ENCODE data around the gene MMP23B.
"Not testable (repeated sequence)": the region's sequence is repeated elsewhere in the genome, so short reads cannot be mapped to it uniquely, and the experiment has no call there.

MMP23B gene

DNA sequence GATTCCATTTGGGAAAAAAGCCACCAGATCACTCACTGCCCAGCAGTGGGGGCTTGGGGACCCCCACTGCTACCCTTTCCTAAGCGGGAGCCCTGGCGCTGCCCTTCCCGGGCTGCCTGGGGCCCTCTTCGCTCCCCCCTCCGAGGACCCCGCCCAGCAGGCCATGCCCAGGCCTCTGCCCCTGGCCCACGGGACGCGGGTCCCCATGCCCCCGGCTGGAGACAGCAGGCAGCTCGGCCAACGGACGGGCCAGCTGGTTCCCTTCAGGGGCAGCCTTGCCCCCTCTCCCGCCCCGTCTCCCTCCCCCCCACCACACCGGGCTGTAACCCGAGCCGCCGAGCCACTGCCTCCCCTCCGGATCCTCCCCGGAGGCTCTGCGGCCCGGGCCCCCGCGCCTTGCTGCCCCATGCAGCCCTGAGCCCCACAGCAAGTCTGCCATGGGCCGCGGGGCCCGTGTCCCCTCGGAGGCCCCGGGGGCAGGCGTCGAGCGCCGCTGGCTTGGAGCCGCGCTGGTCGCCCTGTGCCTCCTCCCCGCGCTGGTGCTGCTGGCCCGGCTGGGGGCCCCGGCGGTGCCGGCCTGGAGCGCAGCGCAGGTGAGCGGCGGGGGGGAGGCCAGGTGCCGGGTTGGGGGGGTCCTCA is at the start of gene MMP23B:
MMP23B (plus strand) TSS at position 392 of the 639 bp plus-strand sequence; CDS start at position 438, 46 bp downstream.
- no peak for DNase-seq (ENCODE audit: low read depth in 2 of 2)

DNA sequence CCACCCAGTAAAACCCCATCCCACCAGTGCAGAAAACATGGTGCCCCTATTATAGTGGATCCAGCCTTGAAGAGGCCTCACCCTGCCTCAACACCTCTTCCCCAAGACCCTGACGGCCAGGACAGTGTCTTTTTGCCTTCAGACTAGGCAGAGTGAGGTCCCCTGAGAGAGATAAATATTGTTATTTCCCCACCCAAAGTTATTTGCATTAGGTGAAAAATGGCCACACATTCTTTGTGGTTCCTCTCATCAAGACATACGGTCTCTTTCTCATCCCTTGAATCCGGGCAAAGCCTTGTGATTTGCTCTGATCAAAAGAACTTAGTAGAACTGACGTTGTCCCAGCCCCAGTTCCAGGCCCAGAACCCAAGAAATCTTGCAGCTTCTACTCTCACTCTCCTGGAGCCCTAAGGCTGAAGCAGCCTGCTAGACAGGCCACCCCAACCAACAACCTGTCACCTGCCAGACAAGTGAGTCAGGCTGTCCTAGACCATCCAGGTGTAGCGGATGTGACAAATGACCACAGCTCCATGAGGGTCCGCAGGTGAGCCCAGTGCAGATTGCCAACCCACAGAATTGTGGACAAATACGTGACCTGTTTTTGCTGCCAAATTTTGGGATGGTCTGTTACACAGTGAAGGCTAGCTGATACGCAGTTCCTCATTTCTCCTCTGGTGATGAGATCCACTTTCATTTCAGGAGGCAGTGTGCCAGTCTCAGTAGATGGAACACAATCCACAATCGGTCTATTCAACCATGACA is 49.2 kb upstream of the MMP23B start:
- DNase-seq (ENCODE audit: low read depth in 2 of 2) = no peak

DNA sequence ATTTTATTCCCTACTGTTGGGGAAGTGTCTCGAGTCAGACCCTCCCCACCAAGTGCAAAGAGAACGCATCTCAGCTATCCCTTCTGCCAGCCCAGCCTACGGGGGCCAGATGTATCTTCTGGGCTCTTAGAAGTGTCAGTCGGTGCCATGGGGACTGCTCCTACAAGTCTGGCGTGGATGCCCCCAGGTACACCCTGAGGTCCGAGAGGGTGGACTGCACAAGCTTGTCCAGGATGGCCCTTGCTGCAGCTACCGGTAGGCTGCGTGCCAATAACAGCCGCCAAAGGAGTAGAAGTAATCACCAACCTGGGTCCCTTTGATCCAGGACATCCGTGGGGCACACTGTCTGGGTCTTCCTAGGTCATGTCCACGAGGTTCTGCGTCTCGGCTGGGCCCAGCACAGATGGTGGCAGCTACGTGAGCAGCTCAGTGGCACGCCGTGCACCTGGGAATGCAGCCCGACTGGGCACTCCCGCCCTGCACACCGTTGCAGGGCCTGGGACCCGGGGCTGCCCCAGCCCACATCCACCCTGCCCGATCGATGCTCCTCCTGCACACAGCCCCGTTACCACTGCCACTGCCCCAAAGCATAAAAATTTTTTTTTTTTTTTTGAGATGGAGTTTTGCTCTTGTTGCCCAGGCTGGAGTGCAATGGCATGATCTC is 48.5 kb upstream of the MMP23B start:
- DNase-seq (ENCODE audit: low read depth in 2 of 2) = no peak

DNA sequence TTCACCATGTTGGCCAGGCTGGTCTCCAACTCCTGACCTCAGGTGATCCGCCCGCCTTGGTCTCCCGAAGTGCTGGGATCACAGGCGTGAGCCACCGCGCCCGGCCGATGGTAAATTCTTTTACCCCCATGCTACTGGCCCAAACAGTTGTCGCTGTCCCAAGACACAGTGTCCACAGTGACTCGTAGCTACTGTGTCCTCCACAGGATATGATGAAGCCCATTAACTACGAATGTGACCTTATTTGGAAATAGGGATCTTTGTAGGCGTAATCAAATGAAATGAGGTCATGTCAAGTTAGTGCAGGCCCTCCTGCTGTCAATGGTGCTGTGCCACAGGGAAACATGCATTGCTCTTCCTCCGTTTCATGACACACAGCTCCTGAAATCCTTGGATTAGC is 40.5 kb upstream of the MMP23B start:
- no peak for DNase-seq (ENCODE audit: low read depth in 2 of 2)

DNA sequence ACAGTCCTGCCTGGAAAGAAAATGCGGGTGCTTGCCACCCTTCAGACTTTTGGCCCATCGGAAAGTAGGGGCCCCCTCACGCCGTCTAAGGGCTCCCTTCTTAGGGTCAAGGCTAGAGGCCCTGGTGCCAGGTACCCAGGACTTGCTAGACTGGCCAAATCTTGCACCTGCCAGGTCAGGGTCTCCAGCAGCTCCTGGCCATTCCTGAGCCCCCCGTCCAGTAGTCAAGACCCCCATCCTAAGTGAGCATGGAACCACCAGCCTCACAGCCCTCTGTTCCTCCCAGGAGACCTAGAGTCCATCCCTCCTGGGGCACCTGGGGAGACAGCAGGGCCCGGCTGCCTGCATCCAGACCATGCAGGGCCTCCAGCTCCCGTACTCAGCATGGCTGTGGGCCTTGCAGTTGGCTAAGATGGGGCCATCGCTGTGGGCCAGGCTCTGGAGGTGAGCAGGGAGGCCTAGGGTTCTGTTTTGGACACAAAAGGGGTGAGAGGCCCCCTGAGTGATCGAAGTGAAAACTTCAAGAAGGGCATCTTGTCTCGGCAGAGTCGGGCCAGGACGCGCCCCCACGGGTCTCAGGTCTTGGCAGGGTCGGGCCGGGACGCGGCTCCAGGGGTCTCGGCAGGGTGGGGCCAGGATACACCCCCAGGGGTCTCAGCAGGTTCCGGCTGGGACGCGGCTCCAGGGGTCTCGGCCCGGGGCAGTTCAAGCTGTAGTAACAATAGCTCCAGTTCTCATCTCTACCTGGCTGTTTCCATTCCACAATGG is 38.0 kb upstream of the MMP23B start:
- no peak for DNase-seq (ENCODE audit: low read depth in 2 of 2)

DNA sequence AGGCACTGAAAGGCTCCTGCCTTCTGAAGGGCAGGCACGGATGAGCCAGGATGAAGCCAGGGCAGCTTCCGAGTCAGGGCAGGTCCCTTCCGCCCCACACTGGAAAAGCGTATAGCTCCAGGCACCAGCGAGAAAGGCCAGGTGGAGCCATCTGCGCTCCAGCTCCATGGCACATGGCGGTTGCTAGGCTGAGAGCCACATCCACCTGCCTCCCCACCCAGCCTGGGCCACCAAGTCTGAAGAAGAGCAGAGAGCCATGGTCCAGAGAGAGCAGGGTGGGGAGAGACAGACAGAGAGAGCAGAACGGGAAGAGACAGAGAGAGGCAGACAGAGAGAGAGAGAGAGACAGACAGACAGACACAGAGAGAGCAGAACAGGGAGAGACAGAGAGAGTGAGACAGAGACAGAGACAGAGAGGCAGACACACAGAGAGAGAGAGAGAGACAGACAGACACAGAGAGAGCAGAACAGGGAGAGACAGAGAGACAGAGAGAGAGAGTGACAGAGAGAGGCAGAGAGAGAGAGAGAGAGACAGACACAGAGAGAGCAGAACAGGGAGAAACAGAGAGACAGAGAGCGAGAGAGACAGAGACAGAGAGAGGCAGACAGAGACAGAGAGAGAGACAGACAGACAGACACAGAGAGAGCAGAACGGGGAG is 37.2 kb upstream of the MMP23B start:
- DNase-seq (ENCODE audit: low read depth in 2 of 2) = no peak

DNA sequence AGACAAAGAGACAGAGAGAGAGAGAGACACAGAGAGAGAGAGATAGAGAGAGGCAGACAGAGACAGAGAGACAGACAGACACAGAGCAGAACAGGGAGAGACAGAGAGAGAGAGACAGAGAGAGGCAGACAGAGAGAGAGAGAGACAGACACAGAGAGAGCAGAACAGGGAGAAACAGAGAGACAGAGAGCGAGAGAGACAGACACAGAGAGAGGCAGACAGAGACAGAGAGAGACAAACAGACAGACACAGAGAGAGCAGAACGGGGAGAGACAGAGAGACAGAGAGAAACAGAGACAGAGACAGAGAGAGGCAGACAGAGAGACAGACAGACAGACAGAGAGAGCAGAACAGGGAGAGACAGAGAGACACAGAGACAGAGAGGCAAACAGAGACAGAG is 36.6 kb upstream of the MMP23B start:
- not testable (repeated sequence) for DNase-seq (ENCODE audit: low read depth in 2 of 2)

DNA sequence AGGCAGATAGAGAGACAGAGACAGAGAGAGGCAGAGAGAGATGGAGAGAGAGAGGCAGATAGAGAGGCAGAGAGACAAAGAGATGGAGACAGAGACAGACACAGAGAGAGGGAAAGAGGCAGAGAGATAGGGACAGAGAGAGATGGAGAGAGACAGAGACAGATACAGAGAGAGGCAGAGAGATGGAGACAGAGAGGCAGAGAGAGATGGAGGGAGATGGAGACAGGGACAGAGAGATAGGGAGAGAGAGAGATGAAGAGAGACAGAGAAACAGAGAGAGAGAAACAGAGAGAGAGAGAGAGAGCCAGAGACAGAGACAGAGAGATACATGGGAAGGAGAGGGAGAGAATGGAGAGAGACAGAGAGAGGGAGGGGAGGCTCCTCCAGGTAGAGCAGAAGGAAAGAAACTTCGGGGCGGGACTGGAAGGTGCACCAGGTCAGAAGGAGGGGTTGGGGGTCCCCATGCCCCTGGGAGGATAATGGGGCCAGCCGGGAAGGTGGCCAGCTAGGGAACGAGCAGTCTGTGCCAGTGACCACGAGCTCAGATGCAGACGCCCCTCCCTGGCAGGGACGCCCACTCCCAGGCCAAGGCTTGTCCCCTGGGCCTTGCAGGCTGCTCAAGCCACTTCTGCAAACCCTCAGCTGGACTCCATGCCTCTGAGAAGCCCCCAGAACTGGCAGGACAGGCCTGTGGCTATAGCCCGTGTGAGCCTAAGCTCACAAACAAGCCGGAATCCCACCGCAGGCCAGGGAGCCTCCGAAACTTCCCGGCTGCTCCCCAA is 35.3 kb upstream of the MMP23B start:
- DNase-seq (ENCODE audit: low read depth in 2 of 2) = no peak

DNA sequence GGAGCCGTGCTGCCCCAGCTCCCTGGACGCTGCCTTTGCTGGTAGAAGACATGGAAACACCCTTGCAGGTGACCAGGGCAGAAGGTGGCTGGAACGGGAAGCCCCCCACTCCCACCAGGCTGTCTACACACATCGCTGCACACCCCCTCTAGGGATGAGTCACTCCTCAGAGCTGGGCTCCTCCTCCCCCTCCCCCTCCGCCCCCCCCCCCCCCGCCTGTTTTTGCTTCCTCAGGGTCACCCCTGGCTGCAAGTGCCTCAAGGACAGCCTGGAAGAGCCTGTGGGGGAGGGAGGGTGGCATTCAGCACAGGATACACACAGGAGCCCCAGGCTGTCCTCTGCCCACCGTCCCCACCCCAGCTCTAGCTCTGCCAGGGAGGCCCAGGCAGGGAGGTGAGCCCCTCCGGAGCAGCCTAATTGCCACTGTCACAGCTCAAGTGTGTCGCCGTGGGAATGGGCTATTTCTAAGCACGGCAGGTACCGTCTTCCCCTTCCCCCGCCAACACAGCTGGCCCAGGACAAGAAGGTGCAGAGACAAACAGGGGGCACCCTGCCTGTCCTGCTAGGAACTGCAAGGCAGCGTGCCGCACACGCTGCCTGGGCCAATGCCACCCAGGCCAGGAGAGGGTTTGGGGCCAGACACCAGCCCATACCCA is 34.6 kb upstream of the MMP23B start:
- no peak for DNase-seq (ENCODE audit: low read depth in 2 of 2)

DNA sequence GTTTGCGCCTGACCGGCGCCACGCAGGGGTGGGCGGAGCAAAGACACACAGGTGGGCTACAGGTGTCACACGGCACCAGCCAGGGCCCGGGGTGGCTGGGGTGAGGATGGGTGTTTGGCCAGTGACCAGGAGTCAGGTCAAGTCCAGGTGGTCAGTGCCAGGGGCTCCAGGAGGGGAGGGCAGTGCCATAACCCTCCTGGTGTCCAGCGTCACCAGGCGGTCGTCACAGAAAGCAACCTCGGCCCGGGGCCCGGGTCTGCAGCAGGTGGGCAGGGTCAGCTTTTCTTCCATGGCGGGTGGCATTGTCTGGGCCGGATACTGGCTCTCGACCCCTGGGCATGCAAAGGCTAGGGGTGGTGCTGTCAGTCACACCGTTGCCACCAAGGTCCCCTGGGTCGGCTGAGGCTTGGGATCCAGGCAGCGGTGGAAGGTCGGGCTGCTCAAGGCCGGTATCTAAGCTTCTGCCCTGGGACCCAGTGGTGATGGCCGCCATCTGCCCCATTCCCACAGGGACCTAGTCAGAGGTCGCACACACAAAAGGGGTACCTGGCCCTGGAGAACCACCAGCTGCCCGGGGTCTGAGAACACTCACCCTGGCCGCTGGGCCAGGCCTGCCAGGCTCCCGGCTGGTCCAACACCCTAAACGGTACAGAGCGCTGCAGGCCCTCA is 33.8 kb upstream of the MMP23B start:
- DNase-seq (ENCODE audit: low read depth in 2 of 2) = no peak

DNA sequence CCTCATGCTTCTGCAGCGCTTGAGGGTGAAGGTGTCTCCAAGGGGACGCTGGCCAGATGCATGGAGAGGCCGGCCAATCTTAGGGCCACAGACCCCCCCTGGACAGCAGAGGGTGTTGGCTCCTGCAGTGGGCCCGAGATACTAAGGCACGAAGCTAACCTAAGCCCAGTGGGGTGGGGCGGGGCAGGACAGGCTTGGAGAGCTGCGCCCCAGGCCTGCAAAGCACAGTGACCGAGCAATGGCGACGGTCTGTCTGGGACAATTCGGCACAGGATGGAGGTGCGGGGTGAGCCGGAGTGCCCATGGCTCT is 33.3 kb upstream of the MMP23B start:
- DNase-seq (ENCODE audit: low read depth in 2 of 2) = no peak

DNA sequence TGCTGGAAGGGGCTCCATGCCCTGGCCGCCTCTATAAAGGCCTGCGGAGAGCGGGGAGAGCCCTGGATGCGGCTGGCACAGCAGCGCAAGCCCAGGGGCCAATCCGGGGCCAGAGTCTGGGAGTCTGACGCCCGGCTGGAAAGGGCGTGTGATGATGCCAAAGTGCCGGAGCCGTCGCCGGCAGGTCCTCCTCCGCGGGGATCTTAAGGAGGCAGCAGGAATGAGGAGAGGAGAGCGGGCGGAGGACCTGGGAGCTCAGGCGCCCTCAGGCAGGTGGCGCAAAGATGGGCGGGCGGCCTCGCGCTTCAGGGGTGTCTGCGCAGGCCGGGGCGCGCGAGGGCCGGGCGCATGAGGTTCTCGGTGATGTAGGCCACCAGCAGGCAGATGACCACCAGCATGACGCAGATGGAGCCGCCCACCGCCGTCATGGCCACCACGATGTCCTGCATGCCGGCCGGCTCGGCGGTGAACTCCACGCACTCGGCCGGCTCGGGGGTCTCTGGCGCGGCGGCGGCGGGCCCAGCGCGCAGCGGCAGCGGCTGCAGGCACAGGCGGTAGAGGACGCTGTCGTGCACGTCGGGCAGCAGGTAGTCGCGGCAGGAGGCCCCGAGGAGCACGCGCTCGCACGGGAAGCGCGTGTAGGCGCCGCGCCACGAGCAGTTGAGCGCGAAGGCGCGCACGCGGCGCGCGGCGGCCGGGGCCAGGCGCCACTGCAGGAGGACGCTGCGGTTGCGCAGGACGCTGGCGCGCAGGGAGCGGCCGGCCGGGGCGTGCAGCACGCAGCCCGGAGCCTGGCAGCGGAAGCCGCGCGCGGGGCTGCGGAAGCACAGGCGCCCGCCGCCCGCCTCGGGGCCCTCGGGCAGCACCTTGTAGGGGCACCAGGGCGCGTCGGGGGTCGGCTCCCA is 32.7 kb upstream of the MMP23B start:
- DNase-seq (ENCODE audit: low read depth in 2 of 2) = no peak

DNA sequence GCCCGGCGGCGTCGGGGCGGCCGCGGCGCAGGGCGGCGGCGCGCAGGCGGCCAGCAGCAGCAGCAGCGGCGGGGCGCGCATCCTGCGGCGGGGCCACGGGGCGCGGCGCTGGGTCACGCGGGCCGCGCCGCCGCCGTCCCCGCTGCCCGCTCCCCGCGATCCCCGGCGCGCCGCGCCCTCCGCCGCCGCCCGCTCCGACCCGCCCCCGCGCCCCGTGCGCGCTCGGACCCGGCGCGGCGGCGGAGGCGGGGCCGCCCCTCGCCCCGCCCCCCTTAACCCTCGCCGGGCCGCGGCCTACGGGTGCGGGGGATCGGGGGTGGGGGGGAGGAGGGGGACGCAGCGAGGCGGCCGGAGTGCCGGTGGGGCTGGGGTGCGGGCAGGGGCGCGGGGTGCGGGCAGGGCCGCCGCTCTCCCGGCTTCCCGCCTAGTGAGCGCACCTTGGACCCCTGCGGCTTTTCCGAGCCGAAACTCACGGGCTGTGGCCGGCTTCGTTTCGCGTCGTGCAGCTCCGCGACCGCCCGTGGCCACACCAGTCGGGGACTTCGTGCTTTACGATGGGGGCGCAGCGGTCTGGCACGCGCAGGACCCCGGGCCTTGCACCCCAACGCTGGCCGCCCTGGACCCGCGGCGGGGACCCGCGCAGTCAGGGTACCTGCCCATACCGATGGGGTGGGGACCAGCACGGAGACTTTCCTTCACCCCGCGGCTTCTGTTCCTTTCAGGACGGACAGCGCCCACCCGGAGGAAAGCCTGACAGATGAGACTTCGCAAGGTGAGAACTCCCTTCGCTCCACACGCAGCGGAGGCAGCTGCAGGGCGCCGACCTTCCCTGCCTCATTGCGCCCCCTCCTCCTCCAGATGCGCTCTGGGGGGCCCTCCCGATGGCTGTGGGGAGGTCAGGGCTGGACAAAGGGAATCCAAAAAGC is 31.8 kb upstream of the MMP23B start, which contains the start of gene FNDC10:
FNDC10 (minus strand) TSS at position 201 of the 926 bp plus-strand sequence; CDS start at position 81, 120 bp downstream.
- DNase-seq (ENCODE audit: low read depth in 2 of 2) = no peak

DNA sequence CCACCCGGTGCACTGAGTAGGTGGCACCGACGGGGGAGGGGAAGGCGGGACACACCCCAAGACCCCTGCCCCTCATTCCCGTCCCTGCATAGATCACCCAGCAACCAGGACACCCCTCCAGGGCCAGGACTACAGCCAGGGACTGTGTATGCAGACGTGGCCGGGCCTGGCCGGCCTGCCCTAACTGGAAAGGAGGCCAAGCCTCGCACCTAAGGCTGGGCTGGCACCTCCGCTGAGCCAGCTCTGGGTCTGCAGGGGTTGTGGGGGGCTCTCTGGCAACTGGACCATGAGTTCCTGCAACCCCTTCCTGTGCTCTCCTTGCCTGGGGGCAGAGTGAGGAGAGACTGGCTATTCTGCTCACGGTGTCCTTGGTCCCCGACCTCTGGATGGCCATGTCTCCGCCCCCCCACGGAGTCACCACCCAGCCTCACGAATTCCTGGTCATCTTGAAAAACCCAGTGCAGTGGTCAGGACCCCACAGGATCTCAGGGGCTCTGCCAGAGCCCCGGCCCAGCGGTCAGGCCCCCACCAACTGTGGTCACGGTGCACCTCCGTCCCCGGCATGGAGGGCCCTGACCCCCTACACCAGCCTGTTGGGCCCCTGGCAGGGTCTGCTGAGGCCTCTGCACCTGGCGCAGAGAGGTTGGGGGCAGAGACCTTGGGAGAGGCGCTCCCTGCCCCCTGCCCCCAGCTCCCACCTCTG is 31.0 kb upstream of the MMP23B start:
- no peak for DNase-seq (ENCODE audit: low read depth in 2 of 2)

DNA sequence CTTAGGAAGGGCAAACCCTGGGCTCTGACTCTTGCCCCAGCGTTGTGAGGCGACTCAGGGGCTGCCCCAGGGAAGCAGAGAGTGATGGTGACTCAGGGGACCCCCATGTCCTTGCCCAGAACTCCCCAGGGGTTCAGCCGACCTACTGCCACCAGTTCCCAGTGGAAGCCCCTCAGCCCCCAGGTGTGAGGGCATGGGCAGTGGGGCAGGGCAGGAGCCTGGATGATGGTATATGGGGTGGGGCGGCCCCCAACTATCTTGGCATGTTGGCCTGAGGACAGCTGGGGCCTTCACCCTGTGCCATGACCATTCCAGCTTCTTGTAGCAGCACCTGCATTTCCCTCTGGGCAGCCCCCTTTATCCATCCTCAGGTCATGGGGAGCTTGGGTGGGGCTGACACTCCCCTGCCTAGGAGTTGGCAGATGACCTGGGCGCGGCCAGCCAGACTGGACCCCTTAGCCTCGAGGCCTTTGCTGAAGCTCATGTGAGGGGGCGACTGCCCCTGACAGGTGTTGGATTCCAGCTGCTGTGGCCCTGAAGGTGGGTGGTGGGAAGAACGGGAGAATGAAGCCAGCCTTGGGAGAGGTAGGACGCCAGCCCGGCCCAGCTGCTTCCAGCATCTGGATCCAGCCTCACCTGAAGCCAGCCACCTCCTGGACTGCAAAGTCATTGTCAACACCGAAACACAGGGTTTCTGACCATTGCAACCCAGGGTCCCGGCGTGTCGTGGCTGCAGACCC is 30.2 kb upstream of the MMP23B start:
- no peak for DNase-seq (ENCODE audit: low read depth in 2 of 2)

DNA sequence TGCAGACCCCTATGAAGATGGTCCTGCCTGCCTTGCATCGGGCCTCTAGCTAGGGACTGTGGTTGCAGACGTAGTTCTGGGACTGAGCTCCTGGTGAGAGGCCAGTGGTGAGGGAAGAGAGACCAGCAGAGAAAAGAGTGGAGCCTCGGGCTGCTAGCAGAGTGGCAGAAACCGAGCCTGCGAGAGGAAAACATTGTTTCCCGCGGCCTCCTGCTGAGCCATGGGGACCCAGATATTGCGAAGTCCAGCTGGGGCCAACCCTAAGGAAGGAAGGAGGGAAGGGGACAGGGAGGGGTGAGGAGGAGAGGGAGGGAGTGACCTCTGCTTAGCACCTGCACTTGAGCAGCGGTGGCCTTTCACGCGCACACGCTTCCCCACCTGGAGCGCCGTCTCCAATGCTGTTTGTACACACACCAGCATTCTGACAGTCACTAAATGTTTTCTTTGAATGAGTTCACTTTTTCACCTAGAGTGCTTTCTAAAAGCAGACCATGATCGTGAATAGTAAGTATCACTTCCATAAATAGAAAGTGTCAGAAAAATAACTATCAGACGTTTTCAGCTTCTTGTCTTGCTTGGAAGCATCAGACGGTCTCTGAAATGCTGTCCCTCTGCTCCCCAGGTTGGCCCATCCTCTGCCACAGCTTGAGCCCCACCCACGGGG is 29.5 kb upstream of the MMP23B start:
- DNase-seq (ENCODE audit: low read depth in 2 of 2) = no peak

All from stimulated activated CD4-positive, alpha-beta T cell treated with anti-CD3 and anti-CD28 coated beads, Interleukin-1b, Interleukin-23, amount 100 ng/mL, for 1 hour (primary cell).